MM.1S (cell line): ENCODE data around the gene DNAJC27.

Experiments used
- EZH2 ChIP-seq: fragments of 300-600 bp; sonication (generic); optimal IDR thresholded peaks from 2 replicates; pipeline ENCODE3; 2017; ENCODE audit warnings: low read depth, mild to moderate bottlenecking, antibody characterized with exemption, low read length, mixed read lengths
- EZH2phosphoT487 ChIP-seq: fragments of 300-600 bp; sonication (generic); IDR thresholded peaks from 2 replicates; pipeline ENCODE4 v1.6.1; 2018; ENCODE audit warnings: antibody characterized with exemption, low read length
- TF ChIP-seq, protein P1 (sequence below): fragments of 300-600 bp; sonication (generic); IDR thresholded peaks from 2 replicates; pipeline ENCODE4 v1.5.1; 2016; ENCODE audit warnings: antibody characterized with exemption, low read length, mixed read lengths

DNA sequence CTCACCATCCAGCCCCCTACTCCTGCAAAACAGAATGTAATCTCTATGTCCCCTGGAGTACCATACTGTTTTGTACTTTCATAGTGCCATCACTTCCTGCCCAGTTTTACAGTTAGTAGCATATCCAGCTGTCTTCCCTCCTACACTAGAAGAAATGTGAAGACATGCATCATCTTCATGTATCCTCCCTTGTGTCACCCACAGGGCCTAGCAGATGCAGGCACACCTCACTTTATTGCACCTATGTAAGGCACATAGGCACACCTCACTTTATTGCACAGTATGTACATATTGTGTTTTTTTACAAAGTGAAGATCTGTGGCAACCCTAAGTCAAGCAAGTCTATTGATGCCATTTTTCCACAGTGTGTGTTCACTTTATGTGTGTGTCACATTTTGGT is 12.0 kb downstream of the DNAJC27 start:
- TF ChIP-seq, protein P1, sequence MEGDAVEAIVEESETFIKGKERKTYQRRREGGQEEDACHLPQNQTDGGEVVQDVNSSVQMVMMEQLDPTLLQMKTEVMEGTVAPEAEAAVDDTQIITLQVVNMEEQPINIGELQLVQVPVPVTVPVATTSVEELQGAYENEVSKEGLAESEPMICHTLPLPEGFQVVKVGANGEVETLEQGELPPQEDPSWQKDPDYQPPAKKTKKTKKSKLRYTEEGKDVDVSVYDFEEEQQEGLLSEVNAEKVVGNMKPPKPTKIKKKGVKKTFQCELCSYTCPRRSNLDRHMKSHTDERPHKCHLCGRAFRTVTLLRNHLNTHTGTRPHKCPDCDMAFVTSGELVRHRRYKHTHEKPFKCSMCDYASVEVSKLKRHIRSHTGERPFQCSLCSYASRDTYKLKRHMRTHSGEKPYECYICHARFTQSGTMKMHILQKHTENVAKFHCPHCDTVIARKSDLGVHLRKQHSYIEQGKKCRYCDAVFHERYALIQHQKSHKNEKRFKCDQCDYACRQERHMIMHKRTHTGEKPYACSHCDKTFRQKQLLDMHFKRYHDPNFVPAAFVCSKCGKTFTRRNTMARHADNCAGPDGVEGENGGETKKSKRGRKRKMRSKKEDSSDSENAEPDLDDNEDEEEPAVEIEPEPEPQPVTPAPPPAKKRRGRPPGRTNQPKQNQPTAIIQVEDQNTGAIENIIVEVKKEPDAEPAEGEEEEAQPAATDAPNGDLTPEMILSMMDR = no peak
- no peak for TF ChIP-seq EZH2
- no peak for TF ChIP-seq EZH2phosphoT487
